ENCODE results near the gene MBTPS1.

DNA sequence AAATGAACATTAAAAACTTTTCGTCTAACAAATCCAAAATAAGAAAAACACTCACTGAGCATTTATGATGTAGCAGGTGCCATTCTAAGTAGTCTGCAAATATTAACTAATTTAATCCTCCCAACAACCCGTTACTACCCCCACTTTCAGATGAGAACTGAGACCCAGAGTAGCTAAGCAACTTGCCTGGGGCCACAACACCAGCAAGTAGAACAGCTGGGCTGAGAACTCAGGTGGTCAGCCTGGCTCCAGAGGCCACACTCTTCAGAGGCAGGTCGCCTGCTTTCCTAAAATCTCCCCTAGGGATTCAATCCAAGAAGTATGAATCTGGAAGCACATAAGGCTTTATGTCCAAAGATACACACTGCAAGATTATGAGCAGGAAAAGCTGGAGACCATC, 6.2 kb downstream of the MBTPS1 start:
- TF ChIP-seq CTCF (IDR thresholded peaks at IDR 0.05; ENCODE audit: insufficient read depth, low read depth, low read length), result no peak
- TF ChIP-seq EZH2 (IDR thresholded peaks at IDR 0.05; ENCODE audit: insufficient read depth, low read length), result no peak
